GM18909 (cell line): ENCODE data around the gene ZBTB21.
"Not testable (repeated sequence)": the region's sequence is repeated elsewhere in the genome, so short reads cannot be mapped to it uniquely, and the experiment has no call there.

Experiments
- ATAC-seq: cut with Tn5 transposase; IDR thresholded peaks from one replicate; pipeline ENCODE4 v1.9.1; 2021; ENCODE audit warnings: mild to moderate bottlenecking; ENCODE audit not compliant: unreplicated experiment, poor library complexity

Gene ZBTB21

GRCh38 chr21:41955516-41955915, 54.6 kb downstream of the ZBTB21 start:
- no peak for ATAC-seq

- no peak for ATAC-seq
These were observed 55.3 kb downstream of the ZBTB21 start for GRCh38 chr21:41954654-41955499.

- peak; percentile 57 for ATAC-seq
These were observed 56.1 kb downstream of the ZBTB21 start, which contains the start of gene C2CD2 for GRCh38 chr21:41953831-41954653. C2CD2 (minus strand) TSS chr21:41954018; CDS start chr21:41953648, 370 bp downstream.

- ATAC-seq: peak; percentile 34
These were observed 56.8 kb downstream of the ZBTB21 start for GRCh38 chr21:41953249-41953830.

- no peak for ATAC-seq
These were observed 57.5 kb downstream of the ZBTB21 start for GRCh38 chr21:41952568-41953248.

- no peak for ATAC-seq
These were observed 58.1 kb downstream of the ZBTB21 start for GRCh38 chr21:41951876-41952567.

- no peak for ATAC-seq
These were observed 59.2 kb downstream of the ZBTB21 start for GRCh38 chr21:41950941-41951351.

GRCh38 chr21:41949631-41950030, 60.5 kb downstream of the ZBTB21 start:
- not testable (repeated sequence) for ATAC-seq

GRCh38 chr21:41948901-41949300, 61.3 kb downstream of the ZBTB21 start:
- ATAC-seq: no peak

GRCh38 chr21:41948078-41948895, 61.9 kb downstream of the ZBTB21 start:
- ATAC-seq: no peak

GRCh38 chr21:41945982-41946381, 64.2 kb downstream of the ZBTB21 start:
- no peak for ATAC-seq

- ATAC-seq: no peak
These were observed 66.3 kb downstream of the ZBTB21 start for GRCh38 chr21:41943851-41944250.

- ATAC-seq: no peak
These were observed 67.7 kb downstream of the ZBTB21 start for GRCh38 chr21:41942457-41942856.

GRCh38 chr21:41941941-41942340, 68.2 kb downstream of the ZBTB21 start:
- ATAC-seq: no peak

GRCh38 chr21:41940431-41940830, 69.7 kb downstream of the ZBTB21 start:
- no peak for ATAC-seq

- no peak for ATAC-seq
These were observed 70.8 kb downstream of the ZBTB21 start for GRCh38 chr21:41939391-41939790.
